Testis (tissue), 2 donors: ENCODE data around the gene DTNB.

Experiments
- CTCF ChIP-seq, 3 experiments: fragments of 450-650 bp in 2 of 3; fragments of 200-600 bp in 1 of 3; sonication (generic) in 1 of 3; IDR thresholded peaks; one replicate each; pipeline ENCODE4 v1.5.1; 2016 to 2019; ENCODE audit warnings: antibody characterized with exemption in 3 of 3, mild to moderate bottlenecking in 2 of 3, moderate library complexity in 1 of 3
- POLR2A ChIP-seq: fragments of 450-650 bp; IDR thresholded peaks from one replicate; pipeline ENCODE4 v1.6.1; 2017; ENCODE audit warnings: antibody characterized with exemption, mild to moderate bottlenecking, moderate library complexity

- TF ChIP-seq CTCF (IDR thresholded peaks at IDR 0.05) (no peak), POLR2A (no peak)
These were observed 333.0 kb downstream of the DTNB start for GRCh38 chr2:25340181-25340921.
